BLaER1 (cell line): ENCODE data around the gene CFB.
"Not testable (repeated sequence)": the region's sequence is repeated elsewhere in the genome, so short reads cannot be mapped to it uniquely, and the experiment has no call there.

Source experiments
- H3K27ac ChIP-seq: shearing (Covaris generic); formaldehyde crosslinking; 2 replicates; pipeline ENCODE4 v1.8.1; 2022
- H3K27me3 ChIP-seq: shearing (Covaris generic); formaldehyde crosslinking; 2 replicates; pipeline ENCODE4 v1.8.1; 2022
- H3K36me3 ChIP-seq: shearing (Covaris generic); formaldehyde crosslinking; 2 replicates; pipeline ENCODE4 v1.8.1; 2022
- H3K4me1 ChIP-seq: shearing (Covaris generic); formaldehyde crosslinking; 2 replicates; pipeline ENCODE4 v1.8.1; 2022
- H3K4me2 ChIP-seq: shearing (Covaris generic); formaldehyde crosslinking; 2 replicates; pipeline ENCODE4 v1.8.1; 2022
- H3K4me3 ChIP-seq: shearing (Covaris generic); formaldehyde crosslinking; 2 replicates; pipeline ENCODE4 v1.8.1; 2022
- H3K9ac ChIP-seq: shearing (Covaris generic); formaldehyde crosslinking; 2 replicates; pipeline ENCODE4 v1.8.1; 2022
- H3K9me3 ChIP-seq: shearing (Covaris generic); formaldehyde crosslinking; 2 replicates; pipeline ENCODE4 v1.8.1; 2022
- H4K20me1 ChIP-seq: shearing (Covaris generic); formaldehyde crosslinking; 2 replicates; pipeline ENCODE4 v1.8.1; 2022
- Cebpa-rat ChIP-seq: shearing (Covaris generic); IDR thresholded peaks from 2 replicates; pipeline ENCODE4 v1.8.1; 2022

Gene CFB

DNA sequence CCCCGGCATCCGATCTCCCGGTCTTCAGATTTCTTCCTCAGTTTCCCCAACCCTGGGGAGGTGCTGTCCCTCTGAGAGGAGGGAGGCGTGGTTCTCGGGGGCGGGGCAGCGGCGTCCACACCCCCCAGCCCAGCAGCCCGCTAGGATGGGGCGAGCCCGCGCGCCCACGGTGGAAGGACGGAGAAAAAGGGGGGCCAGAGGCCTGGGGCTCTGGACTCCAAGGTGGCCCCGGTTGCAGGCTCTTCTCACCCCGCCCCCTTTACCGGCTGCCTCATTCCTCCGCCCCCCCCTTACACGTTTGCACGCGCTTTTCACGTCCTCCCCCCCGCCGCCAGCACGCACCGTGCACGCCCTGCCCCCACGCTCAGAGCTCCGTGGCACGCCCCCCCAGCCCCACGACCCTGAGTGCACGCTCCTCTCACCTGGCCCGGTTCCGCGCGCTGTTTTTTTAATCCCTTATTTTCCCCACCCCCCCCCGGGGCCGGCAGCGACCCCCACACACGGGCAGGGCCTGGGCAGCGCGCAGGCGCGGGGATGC is 44.4 kb upstream of the CFB start:
- peaks cover 37% of the 10 kb centered on the region for H3K4me1 ChIP-seq
- no peak for TF ChIP-seq Cebpa-rat
- no peaks in the 10 kb centered on the region for H3K9me3 ChIP-seq
- H3K4me3 ChIP-seq, result peak overlapping the region; percentile 73
- H4K20me1 ChIP-seq, result peaks cover 5% of the 10 kb centered on the region
- H3K4me2 ChIP-seq, result peak overlapping the region; percentile 81
- H3K36me3 ChIP-seq, result no peaks in the 10 kb centered on the region
- H3K9ac ChIP-seq, result peak overlapping the region; percentile 85
- H3K27me3 ChIP-seq, result no peaks in the 10 kb centered on the region
- peak overlapping the region; percentile 92 for H3K27ac ChIP-seq

DNA sequence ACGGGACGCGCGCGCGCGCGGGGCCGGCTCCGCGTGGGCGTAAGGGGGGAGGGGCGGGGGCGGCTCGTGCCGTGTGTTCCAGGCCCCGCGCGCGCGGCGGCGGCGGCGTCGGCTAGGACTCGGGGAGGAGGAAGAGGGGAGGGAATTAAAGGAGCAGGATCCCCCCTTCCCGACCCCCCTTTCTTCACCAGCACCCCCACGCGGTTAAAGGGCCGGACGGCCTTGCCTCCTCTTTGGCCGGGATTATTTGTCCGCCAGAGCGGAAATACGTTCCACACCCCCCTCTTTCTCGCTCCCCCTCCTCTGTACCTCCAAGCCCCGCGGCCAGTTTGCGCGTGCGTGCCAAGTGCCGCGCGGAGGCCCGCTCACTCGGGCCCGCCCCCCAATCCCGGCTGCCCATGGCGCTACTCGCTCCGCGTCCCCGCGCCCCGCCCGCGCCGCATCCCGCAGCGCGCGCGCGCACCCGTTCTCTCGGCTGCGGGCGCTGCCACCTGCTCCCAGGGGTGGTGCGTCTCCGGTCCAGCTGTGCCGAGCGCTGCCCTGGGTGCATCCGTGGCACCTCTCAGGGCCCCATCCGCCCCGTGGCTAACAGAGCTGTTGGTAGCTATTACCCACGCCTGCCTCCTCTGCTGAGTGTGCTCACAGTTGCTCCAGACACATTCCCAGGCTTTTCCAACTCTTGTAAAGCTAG is 43.8 kb upstream of the CFB start, which contains the start of gene ZBTB12:
Gene ZBTB12, minus strand, starts transcription at position 134 of the 691 bp plus-strand sequence. CDS start 781 bp downstream, outside the sequence.
- H3K27ac ChIP-seq, result peak within 1 kb of the TSS; percentile 92
- H3K4me1 ChIP-seq, result peaks cover 35% of the 10 kb centered on the region
- no peak for TF ChIP-seq Cebpa-rat

DNA sequence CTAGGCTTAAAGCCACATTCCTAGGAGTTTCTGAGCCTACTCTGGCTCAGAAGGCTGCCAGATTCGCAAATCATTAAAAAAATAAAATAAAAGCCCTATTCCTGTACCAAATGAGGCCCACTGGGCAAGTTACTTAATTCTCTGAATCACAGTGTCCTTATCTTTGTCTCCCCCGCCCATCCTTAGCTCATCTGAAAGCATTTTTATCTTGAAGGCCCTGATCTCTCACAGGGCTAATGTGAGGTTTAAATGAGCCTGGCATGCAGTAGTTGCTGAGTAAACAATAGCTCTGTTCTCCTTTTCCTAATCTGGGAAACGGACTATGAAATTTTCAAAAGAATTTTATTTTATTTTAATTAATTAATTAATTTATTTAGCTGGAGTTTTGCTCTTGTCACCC is 41.9 kb upstream of the CFB start:
- TF ChIP-seq Cebpa-rat, result no peak
- Histone ChIP-seq H3K27ac (no peak overlapping the region), H3K27me3 (no peaks in the 10 kb centered on the region), H3K9me3 (no peaks in the 10 kb centered on the region), H3K4me1 (peaks cover 28% of the 10 kb centered on the region), H3K4me3 (no peak overlapping the region), H4K20me1 (no peaks in the 10 kb centered on the region), H3K4me2 (no peak overlapping the region), H3K36me3 (no peaks in the 10 kb centered on the region), H3K9ac (no peak overlapping the region)

More for the DNA sequence above, 43.8 kb upstream of the CFB start, which contains the start of gene ZBTB12:
- Histone ChIP-seq H3K27me3 (no peaks in the 10 kb centered on the region), H3K36me3 (no peaks in the 10 kb centered on the region), H4K20me1 (no peaks in the 10 kb centered on the region), H3K9me3 (no peaks in the 10 kb centered on the region), H3K4me3 (peak within 1 kb of the TSS; percentile 73), H3K4me2 (peak within 1 kb of the TSS; percentile 81), H3K9ac (peak within 1 kb of the TSS; percentile 85)

DNA sequence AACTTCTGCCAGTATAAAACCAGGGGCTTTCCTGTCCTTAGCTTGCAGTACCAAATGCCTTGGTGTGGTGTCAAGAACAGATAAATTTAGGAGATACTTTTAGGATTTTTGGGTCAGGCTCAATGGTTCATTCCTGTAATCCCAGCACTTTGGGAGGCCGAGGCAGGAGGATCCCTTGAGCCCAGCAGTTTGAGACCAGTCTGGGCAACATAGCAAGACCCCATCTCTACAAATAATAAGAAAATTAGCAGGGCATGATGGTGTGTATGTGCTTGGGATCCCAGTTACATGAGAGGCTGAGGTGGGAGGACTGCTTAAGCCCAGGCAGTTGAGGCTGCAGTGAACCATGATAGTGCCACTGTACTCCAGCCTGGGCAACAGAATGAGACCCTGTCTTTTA is 40.9 kb upstream of the CFB start:
- Histone ChIP-seq H3K9ac (no peak overlapping the region), H3K36me3 (no peaks in the 10 kb centered on the region), H4K20me1 (no peaks in the 10 kb centered on the region), H3K27ac (no peak overlapping the region), H3K9me3 (no peaks in the 10 kb centered on the region), H3K4me1 (peaks cover 17% of the 10 kb centered on the region), H3K4me2 (no peak overlapping the region), H3K4me3 (no peak overlapping the region), H3K27me3 (no peaks in the 10 kb centered on the region)
- TF ChIP-seq Cebpa-rat, result no peak

DNA sequence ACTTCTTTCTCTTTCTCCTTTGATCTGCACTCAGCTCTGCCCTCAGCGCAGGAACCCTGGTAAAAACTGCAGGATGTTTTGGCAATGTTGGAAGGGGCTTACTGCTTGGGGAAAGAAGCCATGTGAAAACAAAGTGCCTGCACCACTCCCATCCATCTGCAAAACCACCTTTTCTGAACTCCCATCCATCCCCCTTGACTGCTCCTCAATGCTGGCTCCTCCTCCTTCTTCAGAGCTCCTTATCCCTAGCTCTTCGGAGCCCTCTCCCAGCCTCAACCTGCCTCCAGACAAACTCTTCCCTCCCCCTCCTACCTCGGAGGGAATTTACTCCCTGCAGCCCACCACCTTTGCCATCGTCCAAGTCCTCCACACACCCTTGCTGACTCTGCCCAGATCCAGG is 39.8 kb upstream of the CFB start:
- no peaks in the 10 kb centered on the region for H3K27me3 ChIP-seq
- H3K9ac ChIP-seq, result no peak overlapping the region
- no peak for TF ChIP-seq Cebpa-rat
- H3K9me3 ChIP-seq, result no peaks in the 10 kb centered on the region
- no peak overlapping the region for H3K4me3 ChIP-seq
- H3K4me1 ChIP-seq, result peaks cover 12% of the 10 kb centered on the region
- no peaks in the 10 kb centered on the region for H4K20me1 ChIP-seq
- H3K4me2 ChIP-seq, result no peak overlapping the region
- no peak overlapping the region for H3K27ac ChIP-seq
- no peaks in the 10 kb centered on the region for H3K36me3 ChIP-seq

DNA sequence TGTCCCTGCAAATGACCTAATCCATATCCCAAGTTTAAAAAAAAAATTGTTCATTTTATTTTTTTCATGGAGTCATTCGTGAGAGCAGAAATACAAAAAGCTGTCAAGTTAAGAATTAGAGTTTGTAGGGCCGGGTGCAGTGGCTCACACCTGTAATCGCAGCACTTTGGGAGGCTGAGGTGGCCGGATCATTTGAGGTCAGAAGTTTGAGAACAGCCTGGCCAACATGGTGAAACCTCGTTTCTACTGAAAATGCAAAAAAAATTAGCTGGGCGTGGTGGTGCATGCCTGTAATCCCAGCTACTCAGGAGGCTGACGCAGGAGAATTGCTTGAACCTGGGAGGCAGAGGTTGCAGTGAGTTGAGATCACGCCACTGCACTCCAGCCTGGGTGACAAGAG is 39.2 kb upstream of the CFB start:
- not testable (repeated sequence) for H3K4me2 ChIP-seq, H3K4me3 ChIP-seq, H3K9me3 ChIP-seq, H3K27me3 ChIP-seq, H3K9ac ChIP-seq, H4K20me1 ChIP-seq, H3K4me1 ChIP-seq, H3K27ac ChIP-seq, H3K36me3 ChIP-seq

DNA sequence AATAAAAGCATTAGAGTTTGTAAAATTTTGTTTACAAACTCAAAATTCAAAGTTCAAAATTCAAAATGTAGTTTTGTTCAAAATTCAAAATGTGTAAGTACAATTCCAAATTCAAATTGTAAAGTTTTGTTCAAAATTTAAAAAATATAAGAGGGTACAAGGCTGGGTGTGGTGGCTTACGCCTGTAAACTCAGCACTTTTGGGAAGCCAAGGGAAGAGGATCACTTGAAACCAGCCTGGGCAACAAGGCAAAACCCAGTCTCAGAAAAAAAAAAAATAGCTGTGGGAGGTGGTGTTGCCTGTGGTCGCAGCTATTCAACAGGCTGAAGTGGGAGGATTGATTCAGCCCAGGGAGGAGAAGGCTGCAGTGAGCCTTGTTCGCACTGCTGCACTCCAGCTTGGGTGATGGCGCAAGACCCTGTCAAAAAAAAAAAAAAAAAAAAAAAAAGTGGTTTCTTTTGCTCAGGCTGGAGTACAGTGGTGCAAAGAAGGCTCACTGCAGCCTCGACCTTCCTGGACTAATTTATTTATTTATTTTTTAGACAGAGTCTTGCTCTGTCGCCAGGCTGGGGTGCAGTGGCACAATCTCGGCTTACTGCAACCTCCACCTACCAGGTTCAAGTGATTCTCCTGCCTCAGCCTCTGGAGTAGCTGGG is 38.6 kb upstream of the CFB start:
- H3K9ac ChIP-seq, result no peak overlapping the region
- no peak overlapping the region for H3K4me2 ChIP-seq

DNA sequence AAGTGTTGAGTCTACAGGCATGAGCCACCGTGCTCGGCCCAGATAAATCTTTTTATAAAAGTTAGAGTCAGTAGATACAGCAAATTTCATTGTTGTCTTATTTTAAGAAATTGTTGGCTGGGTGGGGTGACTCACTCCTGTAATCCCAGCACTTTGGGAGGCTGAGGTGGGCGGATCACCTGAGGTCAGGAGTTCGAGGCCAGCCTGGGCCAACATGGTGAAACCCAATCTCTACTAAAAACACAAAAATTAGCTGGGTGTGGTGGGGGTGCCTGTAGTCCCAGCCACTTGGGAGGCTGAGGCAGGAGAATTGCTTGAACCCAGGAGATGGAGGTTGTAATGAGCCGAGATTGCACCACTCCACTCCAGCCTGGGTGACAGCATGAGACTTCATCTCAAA is 37.6 kb upstream of the CFB start:
- H3K36me3 ChIP-seq, H4K20me1 ChIP-seq, H3K4me2 ChIP-seq, H3K9me3 ChIP-seq, H3K4me1 ChIP-seq, H3K27ac ChIP-seq, H3K27me3 ChIP-seq, H3K9ac ChIP-seq, H3K4me3 ChIP-seq: not testable (repeated sequence)

More for the DNA sequence above, 38.6 kb upstream of the CFB start:
- no peaks in the 10 kb centered on the region for H3K36me3 ChIP-seq
- no peak overlapping the region for H3K27ac ChIP-seq
- no peaks in the 10 kb centered on the region for H3K27me3 ChIP-seq
- H3K4me1 ChIP-seq, result peaks cover 9% of the 10 kb centered on the region
- H3K9me3 ChIP-seq, result no peaks in the 10 kb centered on the region
- no peaks in the 10 kb centered on the region for H4K20me1 ChIP-seq
- no peak overlapping the region for H3K4me3 ChIP-seq
- peak; percentile 84 for TF ChIP-seq Cebpa-rat

DNA sequence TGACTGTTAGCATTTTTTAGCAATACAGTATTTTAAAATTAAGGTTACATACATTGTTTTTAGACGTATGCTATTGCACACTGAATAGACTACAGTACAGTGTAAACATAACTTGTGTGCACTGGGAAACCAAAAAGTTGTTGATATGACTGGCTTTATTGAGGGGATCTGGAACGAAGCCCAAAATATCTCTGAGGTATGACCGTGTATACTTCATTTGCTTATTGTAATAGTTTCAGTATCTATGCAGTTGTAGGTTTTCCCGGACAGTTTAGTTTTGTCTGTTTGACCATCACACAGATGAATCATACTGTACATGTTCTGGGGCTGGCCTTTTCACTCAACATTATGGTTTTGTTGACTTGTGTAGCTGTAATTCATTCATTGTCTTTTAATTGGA is 37.1 kb upstream of the CFB start:
- Histone ChIP-seq H3K27ac (no peak overlapping the region), H3K4me2 (no peak overlapping the region), H3K9me3 (no peaks in the 10 kb centered on the region), H4K20me1 (no peaks in the 10 kb centered on the region), H3K36me3 (no peaks in the 10 kb centered on the region), H3K27me3 (no peaks in the 10 kb centered on the region), H3K4me3 (no peak overlapping the region), H3K9ac (no peak overlapping the region), H3K4me1 (no peaks in the 10 kb centered on the region)
- no peak for TF ChIP-seq Cebpa-rat

DNA sequence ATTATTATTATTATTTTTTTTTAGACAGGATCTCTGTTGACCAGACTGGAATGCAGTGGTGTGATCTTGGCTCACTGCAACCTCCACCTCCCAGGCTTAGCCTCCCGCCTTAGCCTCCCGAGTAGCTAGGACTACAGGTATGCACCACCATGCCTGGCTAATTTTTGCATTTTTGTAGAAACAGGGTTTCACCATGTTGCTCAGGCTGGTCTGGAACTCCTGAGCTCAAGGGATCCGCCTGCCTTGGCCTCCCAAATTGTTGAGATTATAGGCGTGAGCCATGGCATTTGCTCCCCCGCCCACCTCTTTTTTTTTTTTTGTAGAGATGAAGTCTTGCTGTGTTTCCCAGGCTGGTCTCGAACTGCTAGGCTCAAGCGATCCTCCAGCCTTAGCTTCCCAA is 36.6 kb upstream of the CFB start:
- H3K4me3 ChIP-seq, H3K36me3 ChIP-seq, H4K20me1 ChIP-seq, H3K9ac ChIP-seq, H3K4me1 ChIP-seq, H3K9me3 ChIP-seq, H3K4me2 ChIP-seq, H3K27ac ChIP-seq, H3K27me3 ChIP-seq: not testable (repeated sequence)
